HG03432 (cell line): Measurements from ENCODE around the gene F3.
"Not testable (repeated sequence)": the region's sequence is repeated elsewhere in the genome, so short reads cannot be mapped to it uniquely, and the experiment has no call there.

Source experiments
- ATAC-seq: cut with Tn5 transposase; IDR thresholded peaks from one replicate; pipeline ENCODE4 v1.9.1; 2021; ENCODE audit warnings: mild to moderate bottlenecking, moderate library complexity; ENCODE audit not compliant: unreplicated experiment

F3 gene

DNA sequence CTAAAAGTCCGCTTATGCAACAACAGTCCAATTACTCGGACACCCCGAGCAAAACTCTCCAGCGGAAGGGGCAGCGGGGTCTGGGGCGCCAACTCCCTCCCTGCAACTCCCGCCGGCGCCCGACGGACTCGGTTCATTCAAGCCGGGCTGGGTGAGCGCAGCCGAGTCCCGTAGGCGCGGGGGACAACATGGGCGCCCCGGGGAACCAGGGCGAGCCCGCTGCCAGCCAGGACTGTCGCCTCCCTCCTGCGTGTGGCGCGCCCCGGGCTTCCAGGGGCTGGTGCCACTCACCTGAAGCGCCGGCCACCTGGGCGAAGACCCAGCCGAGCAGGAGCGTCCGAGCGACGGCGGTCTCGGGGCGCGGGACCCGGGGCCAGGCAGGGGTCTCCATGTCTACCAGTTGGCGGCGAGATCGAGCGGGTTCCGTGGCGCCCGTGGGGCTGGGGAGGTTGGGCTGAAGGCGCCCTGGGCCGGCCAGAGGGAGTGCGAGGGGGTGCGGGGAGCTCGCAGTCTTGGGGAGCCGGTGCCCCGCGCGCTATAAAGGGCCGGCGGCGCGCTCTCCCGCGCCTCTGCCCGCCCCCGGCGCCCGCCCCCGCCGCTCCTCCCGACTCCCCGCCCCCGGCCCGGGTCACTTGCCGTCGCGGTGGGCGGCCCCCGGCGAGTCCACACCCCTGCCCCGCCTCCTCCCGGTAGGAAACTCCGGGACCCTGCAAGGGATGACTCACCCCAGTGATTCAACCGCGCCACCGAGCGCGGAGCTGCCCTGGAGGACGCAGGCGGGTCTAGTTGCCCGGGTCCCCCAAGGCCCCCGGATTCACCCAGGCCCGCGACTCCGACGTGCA is at the start of gene F3:
TSS of gene F3 (minus strand) at position 514 of the 842 bp plus-strand sequence. CDS start at position 391, 123 bp downstream.
- ATAC-seq, result peak; percentile 92

- no peak for ATAC-seq
Measured at GRCh38 chr1:94590203-94591137, 48.9 kb upstream of the F3 start.

- ATAC-seq, result no peak
Measured at GRCh38 chr1:94589728-94590127, 48.2 kb upstream of the F3 start.

- ATAC-seq, result no peak
Measured at GRCh38 chr1:94582565-94582964, 41.0 kb upstream of the F3 start.

DNA sequence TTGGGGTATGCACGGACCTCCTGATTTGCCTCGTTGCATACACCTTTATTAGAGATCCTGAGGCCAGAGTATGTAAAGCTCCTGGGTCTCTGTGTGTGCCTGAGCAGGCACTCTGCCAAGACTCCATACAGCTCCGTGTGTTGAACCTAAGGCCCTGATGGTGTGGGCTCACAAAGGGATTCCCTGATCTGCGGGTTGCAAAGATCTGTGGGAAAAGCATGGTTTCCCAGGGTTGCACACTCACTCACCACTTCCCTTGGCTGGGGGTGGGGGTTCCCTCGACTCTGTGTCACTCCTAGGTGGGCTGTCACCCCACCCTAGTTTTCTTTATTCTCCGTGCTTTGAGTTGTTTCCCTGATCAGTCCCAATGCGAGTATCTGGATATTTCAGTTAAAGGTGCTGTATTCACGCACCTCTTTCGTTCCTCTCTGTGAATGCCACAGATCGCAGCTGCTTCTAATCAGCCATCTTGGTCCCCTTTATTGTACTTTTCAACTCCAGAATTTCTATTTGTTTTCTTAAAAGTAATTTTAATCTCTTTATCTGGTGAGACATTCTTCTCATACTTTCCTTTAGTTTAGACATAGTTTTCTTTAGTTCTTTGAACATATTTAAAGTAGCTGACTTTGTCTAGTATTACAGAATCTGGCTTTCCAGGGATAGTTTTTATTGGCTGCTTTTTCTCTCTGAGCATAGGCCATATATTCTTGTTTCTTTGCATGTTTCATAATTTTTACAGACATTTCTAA is 39.0 kb upstream of the F3 start:
- ATAC-seq, result no peak

GRCh38 chr1:94579876-94580294 is 38.3 kb upstream of the F3 start:
- no peak for ATAC-seq

DNA sequence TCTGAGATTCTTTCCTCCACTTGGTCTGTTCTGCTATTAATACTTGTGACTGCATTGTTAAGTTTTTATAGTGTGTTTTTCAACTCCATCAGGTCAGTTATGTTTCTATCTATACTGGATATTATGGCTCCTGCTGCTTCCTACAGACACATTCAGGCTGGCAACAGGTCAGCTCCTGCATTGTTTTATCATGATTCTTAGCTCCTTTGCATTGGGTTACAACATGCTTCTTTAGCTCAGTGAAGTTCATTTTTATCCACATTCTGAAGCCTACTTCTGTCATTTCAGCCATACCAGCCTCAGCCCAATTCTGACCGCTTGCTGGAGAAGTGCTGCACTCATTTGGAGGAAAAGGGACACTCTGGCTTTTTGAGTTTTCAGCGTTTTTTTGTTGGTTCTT is 37.3 kb upstream of the F3 start:
- ATAC-seq, result no peak

GRCh38 chr1:94573917-94574316 is 32.4 kb upstream of the F3 start:
- ATAC-seq, result not testable (repeated sequence)

GRCh38 chr1:94572780-94573179 is 31.2 kb upstream of the F3 start:
- no peak for ATAC-seq

DNA sequence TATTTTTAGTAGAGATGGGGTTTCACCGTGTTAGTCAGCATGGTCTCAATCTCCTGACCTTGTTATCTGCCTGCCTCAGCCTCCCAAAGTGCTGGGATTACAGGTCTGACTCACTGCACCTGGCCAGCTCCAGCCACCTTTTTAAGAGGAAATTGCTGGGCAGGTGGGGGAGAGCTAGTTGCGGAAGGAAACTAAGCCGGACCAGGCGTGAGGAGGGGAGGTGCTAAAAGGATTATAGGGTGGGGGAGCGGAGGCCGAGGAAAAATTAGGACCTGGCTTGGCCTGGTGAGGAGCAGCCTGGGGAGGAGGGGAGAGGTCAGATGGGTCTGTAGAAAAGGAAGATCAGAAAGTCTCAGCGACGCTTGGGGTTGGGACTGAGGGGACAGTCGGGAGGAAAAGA is 29.4 kb upstream of the F3 start:
- ATAC-seq, result not testable (repeated sequence)

DNA sequence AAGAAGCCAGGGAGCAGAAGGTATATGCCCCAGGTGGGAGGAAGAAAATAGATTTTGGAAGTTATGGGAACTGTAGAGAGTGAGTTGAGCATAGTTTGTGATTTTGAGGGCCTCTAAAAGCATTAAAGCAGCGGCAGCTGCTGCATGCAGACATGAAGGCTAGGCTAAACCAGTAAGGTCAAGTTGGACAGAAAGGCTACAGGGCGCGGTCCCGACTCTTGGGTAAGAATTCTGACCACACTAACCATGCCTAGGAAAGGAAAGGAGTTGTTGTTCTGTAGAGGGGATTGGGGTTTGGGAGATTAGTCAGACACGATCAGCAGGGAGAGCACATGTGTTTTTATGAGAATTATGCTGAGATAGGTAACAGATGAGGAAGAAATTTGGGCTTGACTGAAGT is 27.2 kb upstream of the F3 start:
- not testable (repeated sequence) for ATAC-seq

DNA sequence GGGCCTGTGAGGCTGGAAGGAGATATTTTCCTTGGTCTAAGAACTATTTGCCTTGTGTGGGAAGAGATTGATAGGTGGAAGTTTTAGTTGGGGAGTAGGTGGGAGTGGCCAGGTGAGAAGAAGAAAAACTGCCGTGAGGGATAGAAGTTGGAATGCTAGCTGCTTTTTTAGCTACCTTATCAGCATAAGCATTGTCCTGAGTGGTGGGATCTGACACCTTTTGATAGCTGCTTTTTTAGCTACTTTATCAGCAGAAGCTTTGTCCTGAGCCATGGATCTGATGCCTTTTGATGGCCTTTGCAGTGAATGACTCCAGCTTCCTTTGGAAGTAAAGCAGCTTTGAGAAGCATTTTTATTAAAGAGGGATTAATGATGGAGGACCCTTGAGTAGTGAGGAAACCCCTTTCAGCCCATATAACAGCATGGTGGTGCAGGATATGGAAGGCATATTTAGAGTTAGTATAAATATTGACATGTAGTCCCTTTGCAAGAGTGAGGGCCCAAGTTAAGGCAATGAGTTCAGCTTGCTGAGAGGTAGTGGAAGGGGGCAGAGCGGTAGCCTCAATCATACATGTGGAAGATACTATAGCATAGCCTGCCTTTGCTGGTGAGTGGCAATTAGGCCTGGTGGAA is 26.5 kb upstream of the F3 start:
- ATAC-seq, result not testable (repeated sequence)

DNA sequence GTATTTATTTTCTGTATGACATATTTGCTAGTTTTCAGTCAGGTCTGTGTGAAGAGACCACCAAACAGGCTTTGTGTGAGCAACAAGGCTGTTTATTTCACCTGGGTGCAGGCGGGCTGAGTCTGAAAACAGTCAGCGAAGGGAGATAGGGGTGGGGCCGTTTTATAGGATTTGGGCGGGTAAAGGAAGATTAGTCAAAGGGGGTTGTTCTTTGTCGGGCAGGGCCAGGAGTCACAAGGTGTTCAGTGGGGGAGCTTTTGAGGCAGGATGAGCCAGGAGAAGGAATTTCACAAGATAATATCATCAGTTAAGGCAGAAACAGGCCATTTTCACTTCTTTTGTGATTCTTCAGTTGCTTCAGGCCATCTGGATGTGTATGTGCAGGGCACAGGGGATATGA is 24.9 kb upstream of the F3 start:
- not testable (repeated sequence) for ATAC-seq

- no peak for ATAC-seq
Measured at GRCh38 chr1:94565901-94566300, 24.3 kb upstream of the F3 start.

DNA sequence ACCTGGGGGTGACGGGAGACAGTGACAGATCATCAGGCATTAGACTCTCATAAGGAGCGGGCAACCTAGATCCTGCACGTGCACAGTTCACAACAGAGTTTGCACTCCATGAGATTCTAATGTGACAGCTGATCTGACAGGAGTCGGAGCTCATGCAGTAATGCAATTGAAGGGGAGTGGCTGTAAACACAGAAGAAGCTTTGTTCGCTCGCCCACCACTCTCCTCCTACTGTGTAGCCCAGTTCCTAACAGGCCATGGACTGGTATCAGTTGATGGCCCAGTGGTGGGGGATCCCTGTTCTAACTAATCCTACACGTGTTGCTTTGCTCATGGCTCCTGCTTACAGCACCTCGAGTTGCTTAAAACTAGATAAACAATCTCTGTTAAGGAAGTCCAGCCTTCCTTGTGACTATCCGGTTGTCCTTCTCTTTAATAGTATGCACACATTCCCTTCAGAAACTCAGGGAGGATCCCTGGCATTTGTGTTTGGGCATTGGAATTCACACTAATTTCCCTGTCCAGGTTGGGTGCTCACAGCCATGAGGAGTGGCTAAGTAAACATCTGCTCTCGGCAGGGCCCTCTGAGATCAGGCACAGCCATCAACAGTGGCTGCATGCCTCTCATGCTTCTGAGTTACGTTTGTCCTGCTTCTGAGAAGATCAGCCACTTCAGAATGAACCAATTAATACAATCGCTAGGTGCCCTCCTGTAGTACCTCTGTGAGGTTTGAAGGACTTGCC is 21.1 kb upstream of the F3 start:
- ATAC-seq, result no peak

DNA sequence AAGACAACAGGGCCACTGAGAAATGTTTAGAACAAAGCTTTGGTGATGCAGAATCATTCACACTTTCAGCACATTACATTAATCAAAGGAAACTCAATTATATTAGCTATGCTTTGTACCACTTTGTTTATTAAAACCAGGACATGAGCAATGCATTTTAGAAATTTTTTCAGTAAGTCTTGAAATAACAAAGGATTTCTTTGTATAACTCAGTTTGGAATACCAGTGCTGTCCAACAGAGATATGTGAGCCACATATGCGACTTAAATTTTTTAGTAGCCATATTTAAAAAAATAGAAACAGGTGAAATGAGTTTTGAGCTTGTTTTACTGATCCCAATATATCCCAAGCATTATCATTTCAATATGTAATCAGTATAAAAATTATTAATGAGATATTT is 18.8 kb upstream of the F3 start:
- no peak for ATAC-seq

- ATAC-seq, result no peak
Measured at GRCh38 chr1:94559921-94560320, 18.4 kb upstream of the F3 start.

DNA sequence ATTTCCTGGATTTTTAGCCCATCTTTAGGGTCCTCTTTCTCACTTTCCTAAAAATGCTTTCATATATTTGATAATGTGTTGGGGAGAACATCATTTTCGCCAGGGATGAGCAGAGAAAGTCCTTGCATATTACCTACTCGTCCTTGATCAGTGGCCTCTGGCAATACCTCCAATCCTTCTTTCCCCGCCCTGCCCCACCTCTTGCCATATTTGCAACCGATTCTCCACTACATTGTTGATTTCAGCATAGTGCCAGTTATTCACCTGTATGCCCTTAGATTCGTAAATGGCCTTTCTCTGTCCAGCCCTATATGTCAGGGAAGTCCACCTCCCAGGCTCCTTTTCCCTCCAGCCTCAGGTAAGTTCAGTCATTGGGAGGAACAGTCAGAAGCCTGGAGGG is 13.5 kb upstream of the F3 start:
- no peak for ATAC-seq

DNA sequence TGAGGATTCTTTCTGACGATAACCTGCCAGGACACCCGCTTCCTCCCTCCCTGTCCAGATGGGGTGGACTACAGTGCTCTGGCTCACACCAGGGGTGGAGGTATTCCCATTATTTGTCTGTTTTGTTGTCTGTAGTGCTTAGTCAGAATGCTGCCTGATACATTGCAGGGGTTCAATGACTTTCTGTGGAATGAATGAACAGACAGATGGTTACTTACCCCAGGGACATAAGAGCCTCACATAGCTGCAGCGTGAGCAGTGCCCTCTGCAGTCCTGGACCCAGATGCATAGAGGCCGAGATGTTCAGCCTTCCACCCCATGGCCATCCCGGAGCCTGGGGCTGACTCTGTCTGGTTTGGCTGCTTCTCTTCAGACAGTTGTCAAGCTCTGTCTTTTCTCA is 13.0 kb upstream of the F3 start:
- ATAC-seq, result no peak

DNA sequence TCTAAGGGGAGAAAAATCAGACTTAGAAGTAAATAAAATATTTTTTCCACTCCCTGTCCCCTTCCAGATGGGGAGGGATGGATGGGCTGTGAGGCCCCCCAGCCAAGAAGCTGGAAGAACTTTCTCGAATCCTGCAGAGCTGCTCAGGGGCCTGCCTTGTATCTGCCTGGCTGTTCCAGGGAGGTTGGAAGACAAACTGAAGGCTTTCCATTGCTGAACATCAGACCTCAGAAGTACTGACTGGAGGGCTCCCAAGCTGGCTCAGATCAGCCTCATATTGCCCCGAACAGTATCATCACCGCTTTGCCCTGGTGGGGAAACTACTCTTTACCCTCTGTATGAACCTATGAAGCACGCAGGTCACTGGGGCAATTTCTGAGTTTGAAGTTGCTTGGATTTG is 12.4 kb upstream of the F3 start:
- ATAC-seq, result no peak
